SK-N-SH (cell line): ENCODE results near the gene SH3GL2. TPM values are rescaled to one million over a fixed set of nuclear protein-coding genes. Genes with fewer than 3 reads are reported as not detected.
A peak's percentile ranks its signal among the peaks of the same experiment; 100 is the strongest.

ENCODE experiments used
- CTCF ChIA-PET: fragments of 300-600, 350-600 bp; formaldehyde crosslinking; extraction: SDS; loops from one replicate; lab custom pipeline; 2021; lab: Yijun Ruan, JAX
- POLR2A ChIA-PET: fragments of 350-600 bp; sonication (Branson Sonifier 250); formaldehyde crosslinking; extraction: SDS; loops from one replicate; lab custom pipeline; 2020; ENCODE audit warnings: antibody characterized with exemption, inconsistent platforms; lab: Yijun Ruan, JAX
- DNase-seq: peaks from one replicate; pipeline ENCODE4 v3.0.0; 2012
- H2AFZ ChIP-seq: fragments of 200-600 bp; sonication (generic); 2 replicates; pipeline ENCODE4 v1.8.1; 2016; ENCODE audit warnings: antibody characterized with exemption, mild to moderate bottlenecking, low read depth
- H3F3A ChIP-seq: fragments of 200-600 bp; sonication (generic); replicated peaks from 2 replicates; pipeline ENCODE3; 2016; ENCODE audit warnings: antibody characterized with exemption, mild to moderate bottlenecking; ENCODE audit not compliant: insufficient read depth
- H3K27ac ChIP-seq, 2 experiments: fragments of 200-500 bp in 1 of 2; fragments of 200-600 bp in 1 of 2; sonication (Bioruptor generic) in 1 of 2; sonication (generic), shearing (Covaris generic) in 1 of 2; 2 replicates each; pipeline versions ENCODE4 v1.5.1 to v1.6.1; 2014 to 2016; ENCODE audit warnings: low read depth in 2 of 2, inconsistent platforms in 1 of 2, low read length in 1 of 2, mild to moderate bottlenecking in 1 of 2, mixed read lengths in 1 of 2
- H3K27me3 ChIP-seq: fragments of 200-600 bp; sonication (generic), shearing (Covaris generic); 2 replicates; pipeline ENCODE4 v1.6.1; 2016; ENCODE audit warnings: mixed run types; ENCODE audit not compliant: insufficient read depth
- H3K36me3 ChIP-seq, 2 experiments: fragments of 200-500 bp in 1 of 2; fragments of 200-600 bp in 1 of 2; sonication (Bioruptor generic) in 1 of 2; sonication (generic) in 1 of 2; replicated peaks in 1 of 2; 2 replicates each; pipeline versions ENCODE3 to v1.5.1; 2014 to 2016; ENCODE audit warnings: low read length in 1 of 2, mild to moderate bottlenecking in 1 of 2; ENCODE audit not compliant: insufficient read depth in 2 of 2, control insufficient read depth in 1 of 2
- H3K4me1 ChIP-seq, 2 experiments: fragments of 200-500 bp in 1 of 2; fragments of 200-600 bp in 1 of 2; sonication (Bioruptor generic) in 1 of 2; sonication (generic), shearing (Covaris generic) in 1 of 2; 2 replicates each; pipeline versions ENCODE4 v1.5.1 to v1.6.1; 2014 to 2016; ENCODE audit warnings: low read depth in 1 of 2, low read length in 1 of 2, mixed run types in 1 of 2; ENCODE audit not compliant: insufficient read depth in 2 of 2, control insufficient read depth in 1 of 2
- H3K4me2 ChIP-seq: fragments of 200-600 bp; sonication (generic), shearing (Covaris generic); 2 replicates; pipeline ENCODE4 v1.6.1; 2017; ENCODE audit warnings: mixed run types
- H3K4me3 ChIP-seq, 2 experiments: fragments of 200-500 bp in 1 of 2; fragments of 200-600 bp in 1 of 2; sonication (Bioruptor generic) in 1 of 2; sonication (generic), shearing (Covaris generic) in 1 of 2; 2 replicates each; pipeline versions ENCODE4 v1.5.1 to v1.8.1; 2014 to 2016; ENCODE audit warnings: low read depth in 2 of 2, inconsistent platforms in 1 of 2, low read length in 1 of 2, mild to moderate bottlenecking in 1 of 2, mixed read lengths in 1 of 2, moderate library complexity in 1 of 2
- H3K79me2 ChIP-seq: fragments of 200-600 bp; sonication (generic); 2 replicates; pipeline ENCODE4 v1.8.1; 2017; ENCODE audit warnings: mild to moderate bottlenecking; ENCODE audit not compliant: insufficient read depth
- H3K9ac ChIP-seq: fragments of 200-600 bp; sonication (generic); 2 replicates; pipeline ENCODE4 v1.6.1; 2017; ENCODE audit warnings: mixed run types
- H3K9me2 ChIP-seq: fragments of 200-600 bp; sonication (generic); 2 replicates; pipeline ENCODE4 v1.6.1; 2017; ENCODE audit warnings: mixed run types
- H3K9me3 ChIP-seq: fragments of 200-600 bp; sonication (generic); 2 replicates; pipeline ENCODE4 v1.6.1; 2017; ENCODE audit warnings: mixed run types, mild to moderate bottlenecking, moderate library complexity
- H4K20me1 ChIP-seq: fragments of 200-600 bp; sonication (generic); 2 replicates; pipeline ENCODE4 v1.6.1; 2017; ENCODE audit warnings: mild to moderate bottlenecking, mixed run types; ENCODE audit not compliant: insufficient read depth
- ELF1 ChIP-seq: IDR thresholded peaks from 2 replicates; pipeline ENCODE4 v1.4.0; 2012
- FOSL2 ChIP-seq: IDR thresholded peaks from 2 replicates; pipeline ENCODE4 v1.4.0; 2012; ENCODE audit warnings: low read depth, mild to moderate bottlenecking, moderate library complexity, borderline replicate concordance
- FOXJ3 ChIP-seq: sonication (generic); formaldehyde crosslinking; IDR thresholded peaks from 2 replicates; pipeline ENCODE4 v1.5.1; 2020; ENCODE audit warnings: mild to moderate bottlenecking, missing genetic modification reagents
- JUND ChIP-seq: IDR thresholded peaks from 2 replicates; pipeline ENCODE4 v1.4.0; 2012
- POLR2AphosphoS5 ChIP-seq: IDR thresholded peaks from 2 replicates; pipeline ENCODE4 v1.6.1; 2012; ENCODE audit warnings: low read depth, low read length
- SIN3A ChIP-seq: IDR thresholded peaks from 2 replicates; pipeline ENCODE4 v1.6.1; 2012; ENCODE audit warnings: low read depth, mild to moderate bottlenecking, low read length, moderate library complexity, borderline replicate concordance
- TCF12 ChIP-seq: IDR thresholded peaks from 2 replicates; pipeline ENCODE4 v1.4.0; 2012
- TEAD4 ChIP-seq: IDR thresholded peaks from 2 replicates; pipeline ENCODE4 v1.4.0; 2012; ENCODE audit warnings: mild to moderate bottlenecking, borderline replicate concordance; ENCODE audit not compliant: insufficient read depth
- WGBS: methylation state at CpG from one replicate; pipeline ENCODE4 v1.1.6; 2017; ENCODE audit warnings: low lambda C conversion rate; 5-methylcytosine and 5-hydroxymethylcytosine counted together
- polyA plus RNA-seq, 3 experiments: library from polyadenylated mRNA; depleted of rRNA; stranded (reverse); fragments of >200 nt; gene quantifications; 2 replicates each; pipeline ENCODE4 v1.2.3, GENCODE V29; 2012
- TF ChIP-seq, protein P1 (sequence below): IDR thresholded peaks from 2 replicates; pipeline ENCODE4; 2012
- TF ChIP-seq, protein P2 (sequence below): fragments of 150-350 bp; IDR thresholded peaks from 2 replicates; pipeline ENCODE4 v1.6.1; 2017; ENCODE audit warnings: antibody characterized with exemption, low read length, low read depth, borderline replicate concordance
- TF ChIP-seq, protein P3 (sequence below): IDR thresholded peaks from 2 replicates; pipeline ENCODE4 v1.4.0; 2012; ENCODE audit warnings: low read depth, borderline replicate concordance
- TF ChIP-seq, protein P4 (sequence below): fragments of 200-600 bp; sonication (generic); IDR thresholded peaks from 2 replicates; pipeline ENCODE4 v1.6.1; 2017; ENCODE audit warnings: antibody characterized with exemption, mild to moderate bottlenecking, moderate library complexity

Gene SH3GL2
- polyA plus RNA-seq, 1 of the 3 experiments (the other 2 are of a cell fraction): 0.05 TPM

DNA sequence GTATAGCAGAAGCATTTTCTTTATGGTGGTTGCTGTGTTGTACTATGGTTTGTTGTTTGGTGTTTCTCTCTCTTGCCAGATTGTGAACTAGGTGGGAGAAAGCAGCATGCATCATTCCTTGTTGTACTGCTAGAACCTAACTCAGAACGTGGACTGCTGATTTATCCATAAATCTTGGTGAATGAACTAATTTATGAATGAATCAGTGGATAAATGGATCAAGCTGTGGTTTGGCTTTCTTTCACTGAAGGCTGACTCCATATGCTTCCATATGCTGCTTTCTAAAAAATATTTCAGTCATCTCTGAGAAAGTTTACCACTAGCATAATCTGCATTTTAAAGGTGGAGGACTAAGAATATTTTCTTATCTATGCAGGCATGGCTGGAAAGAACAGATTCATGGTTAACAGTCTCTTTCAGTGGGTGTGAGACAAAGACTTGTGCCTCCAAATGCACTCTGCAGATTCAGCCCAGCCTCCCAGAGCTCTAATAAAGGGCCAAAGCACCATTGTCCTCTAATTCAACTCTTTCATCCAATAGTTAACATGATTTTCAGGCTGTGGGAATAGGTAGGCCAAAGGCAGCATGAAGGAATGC is 237.7 kb downstream of the SH3GL2 start:
- H3K4me3 ChIP-seq: no peak overlapping the region
- H4K20me1 ChIP-seq: no peaks in the 10 kb centered on the region
- no peak for DNase-seq
- H3K4me2 ChIP-seq: no peak overlapping the region
- WGBS: 7% methylated on average over 1 of the region's 1 CpG
- no peak overlapping the region for H2AFZ ChIP-seq
- no peaks in the 10 kb centered on the region for H3K27me3 ChIP-seq
- TF ChIP-seq POLR2AphosphoS5: no peak
- TF ChIP-seq FOSL2: peak; percentile 21; the same call in 1 of the 2 replicates
- no peak for TF ChIP-seq FOXJ3 (CRISPR knock-in tag)
- TF ChIP-seq TCF12: peak; percentile 50
- TF ChIP-seq, protein P1, sequence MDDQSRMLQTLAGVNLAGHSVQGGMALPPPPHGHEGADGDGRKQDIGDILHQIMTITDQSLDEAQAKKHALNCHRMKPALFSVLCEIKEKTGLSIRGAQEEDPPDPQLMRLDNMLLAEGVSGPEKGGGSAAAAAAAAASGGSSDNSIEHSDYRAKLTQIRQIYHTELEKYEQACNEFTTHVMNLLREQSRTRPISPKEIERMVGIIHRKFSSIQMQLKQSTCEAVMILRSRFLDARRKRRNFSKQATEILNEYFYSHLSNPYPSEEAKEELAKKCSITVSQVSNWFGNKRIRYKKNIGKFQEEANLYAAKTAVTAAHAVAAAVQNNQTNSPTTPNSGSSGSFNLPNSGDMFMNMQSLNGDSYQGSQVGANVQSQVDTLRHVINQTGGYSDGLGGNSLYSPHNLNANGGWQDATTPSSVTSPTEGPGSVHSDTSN: peak; percentile 34
- TF ChIP-seq ELF1: no peak
- no peak for TF ChIP-seq JUND
- TF ChIP-seq SIN3A: no peak
- TF ChIP-seq, protein P2, sequence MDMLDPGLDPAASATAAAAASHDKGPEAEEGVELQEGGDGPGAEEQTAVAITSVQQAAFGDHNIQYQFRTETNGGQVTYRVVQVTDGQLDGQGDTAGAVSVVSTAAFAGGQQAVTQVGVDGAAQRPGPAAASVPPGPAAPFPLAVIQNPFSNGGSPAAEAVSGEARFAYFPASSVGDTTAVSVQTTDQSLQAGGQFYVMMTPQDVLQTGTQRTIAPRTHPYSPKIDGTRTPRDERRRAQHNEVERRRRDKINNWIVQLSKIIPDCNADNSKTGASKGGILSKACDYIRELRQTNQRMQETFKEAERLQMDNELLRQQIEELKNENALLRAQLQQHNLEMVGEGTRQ: no peak
- ChIA-PET CTCF (interaction anchor here (1.0 kb wide), 1 partner anchor 1212 kb away, joined by 3 read pairs; no protein-coding TSS in a partner anchor), POLR2A (no interaction called here)
- H3K79me2 ChIP-seq: no peaks in the 10 kb centered on the region
- no peak overlapping the region for H3K27ac ChIP-seq
- no peak overlapping the region for H3K9ac ChIP-seq
- H3K36me3 ChIP-seq: no peaks in the 10 kb centered on the region
- peaks cover 4% of the 10 kb centered on the region for H3F3A ChIP-seq
- no peaks in the 10 kb centered on the region for H3K9me3 ChIP-seq
- H3K4me1 ChIP-seq: no peaks in the 10 kb centered on the region
- no peaks in the 10 kb centered on the region for H3K9me2 ChIP-seq

DNA sequence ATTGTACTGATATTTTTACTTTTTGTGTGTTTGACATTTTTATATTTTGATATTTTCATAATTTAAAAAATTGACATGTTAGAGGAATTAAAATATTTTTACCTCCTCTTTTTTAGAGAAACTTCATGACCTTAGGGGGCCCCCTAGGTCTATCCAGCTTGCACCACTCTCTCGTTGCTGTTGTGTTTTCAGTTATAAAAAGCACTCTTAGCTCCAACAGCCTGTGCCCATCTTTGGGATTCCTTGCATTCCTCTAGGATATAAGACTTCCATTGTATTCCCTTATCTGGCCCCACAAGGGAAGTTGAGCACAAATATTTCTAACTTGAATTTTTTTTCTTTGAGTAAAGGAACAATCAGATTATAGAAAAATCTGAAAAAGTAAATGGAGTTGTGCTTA is 245.3 kb downstream of the SH3GL2 start:
- no peaks in the 10 kb centered on the region for H3K9me3 ChIP-seq
- H3K9ac ChIP-seq: no peak overlapping the region
- H4K20me1 ChIP-seq: no peaks in the 10 kb centered on the region
- peaks cover 9% of the 10 kb centered on the region for H3F3A ChIP-seq
- no peaks in the 10 kb centered on the region for H3K9me2 ChIP-seq
- WGBS: 0% methylated on average over 1 of the region's 1 CpG
- H2AFZ ChIP-seq: no peak overlapping the region
- H3K36me3 ChIP-seq: no peaks in the 10 kb centered on the region
- 0 out of 4 replicates have a peak overlapping the region, but pooled peaks of 1 of the 2 experiments have one; percentile 37 for H3K27ac ChIP-seq
- H3K4me1 ChIP-seq: no peaks in the 10 kb centered on the region
- H3K79me2 ChIP-seq: no peaks in the 10 kb centered on the region
- ChIA-PET POLR2A (no interaction called here), CTCF (interaction anchor here (1.5 to 1.6 kb wide), 2 partner anchors 13 to 389 kb away, joined by 3 to 7 read pairs; no protein-coding TSS in a partner anchor)
- no peak overlapping the region for H3K4me3 ChIP-seq
- H3K4me2 ChIP-seq: peak overlapping the region; percentile 56; the same call in 1 of the 2 replicates
- DNase-seq: no peak
- no peaks in the 10 kb centered on the region for H3K27me3 ChIP-seq
- TF ChIP-seq, protein P3, sequence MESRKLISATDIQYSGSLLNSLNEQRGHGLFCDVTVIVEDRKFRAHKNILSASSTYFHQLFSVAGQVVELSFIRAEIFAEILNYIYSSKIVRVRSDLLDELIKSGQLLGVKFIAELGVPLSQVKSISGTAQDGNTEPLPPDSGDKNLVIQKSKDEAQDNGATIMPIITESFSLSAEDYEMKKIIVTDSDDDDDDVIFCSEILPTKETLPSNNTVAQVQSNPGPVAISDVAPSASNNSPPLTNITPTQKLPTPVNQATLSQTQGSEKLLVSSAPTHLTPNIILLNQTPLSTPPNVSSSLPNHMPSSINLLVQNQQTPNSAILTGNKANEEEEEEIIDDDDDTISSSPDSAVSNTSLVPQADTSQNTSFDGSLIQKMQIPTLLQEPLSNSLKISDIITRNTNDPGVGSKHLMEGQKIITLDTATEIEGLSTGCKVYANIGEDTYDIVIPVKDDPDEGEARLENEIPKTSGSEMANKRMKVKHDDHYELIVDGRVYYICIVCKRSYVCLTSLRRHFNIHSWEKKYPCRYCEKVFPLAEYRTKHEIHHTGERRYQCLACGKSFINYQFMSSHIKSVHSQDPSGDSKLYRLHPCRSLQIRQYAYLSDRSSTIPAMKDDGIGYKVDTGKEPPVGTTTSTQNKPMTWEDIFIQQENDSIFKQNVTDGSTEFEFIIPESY: no peak
- TF ChIP-seq, protein P4, sequence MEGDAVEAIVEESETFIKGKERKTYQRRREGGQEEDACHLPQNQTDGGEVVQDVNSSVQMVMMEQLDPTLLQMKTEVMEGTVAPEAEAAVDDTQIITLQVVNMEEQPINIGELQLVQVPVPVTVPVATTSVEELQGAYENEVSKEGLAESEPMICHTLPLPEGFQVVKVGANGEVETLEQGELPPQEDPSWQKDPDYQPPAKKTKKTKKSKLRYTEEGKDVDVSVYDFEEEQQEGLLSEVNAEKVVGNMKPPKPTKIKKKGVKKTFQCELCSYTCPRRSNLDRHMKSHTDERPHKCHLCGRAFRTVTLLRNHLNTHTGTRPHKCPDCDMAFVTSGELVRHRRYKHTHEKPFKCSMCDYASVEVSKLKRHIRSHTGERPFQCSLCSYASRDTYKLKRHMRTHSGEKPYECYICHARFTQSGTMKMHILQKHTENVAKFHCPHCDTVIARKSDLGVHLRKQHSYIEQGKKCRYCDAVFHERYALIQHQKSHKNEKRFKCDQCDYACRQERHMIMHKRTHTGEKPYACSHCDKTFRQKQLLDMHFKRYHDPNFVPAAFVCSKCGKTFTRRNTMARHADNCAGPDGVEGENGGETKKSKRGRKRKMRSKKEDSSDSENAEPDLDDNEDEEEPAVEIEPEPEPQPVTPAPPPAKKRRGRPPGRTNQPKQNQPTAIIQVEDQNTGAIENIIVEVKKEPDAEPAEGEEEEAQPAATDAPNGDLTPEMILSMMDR: peak; percentile 15; the same call in 1 of the 2 replicates
- TF ChIP-seq TEAD4: peak; percentile 38; the same call in 1 of the 2 replicates
